ENCODE measurements around the gene HSPB7.

DNA sequence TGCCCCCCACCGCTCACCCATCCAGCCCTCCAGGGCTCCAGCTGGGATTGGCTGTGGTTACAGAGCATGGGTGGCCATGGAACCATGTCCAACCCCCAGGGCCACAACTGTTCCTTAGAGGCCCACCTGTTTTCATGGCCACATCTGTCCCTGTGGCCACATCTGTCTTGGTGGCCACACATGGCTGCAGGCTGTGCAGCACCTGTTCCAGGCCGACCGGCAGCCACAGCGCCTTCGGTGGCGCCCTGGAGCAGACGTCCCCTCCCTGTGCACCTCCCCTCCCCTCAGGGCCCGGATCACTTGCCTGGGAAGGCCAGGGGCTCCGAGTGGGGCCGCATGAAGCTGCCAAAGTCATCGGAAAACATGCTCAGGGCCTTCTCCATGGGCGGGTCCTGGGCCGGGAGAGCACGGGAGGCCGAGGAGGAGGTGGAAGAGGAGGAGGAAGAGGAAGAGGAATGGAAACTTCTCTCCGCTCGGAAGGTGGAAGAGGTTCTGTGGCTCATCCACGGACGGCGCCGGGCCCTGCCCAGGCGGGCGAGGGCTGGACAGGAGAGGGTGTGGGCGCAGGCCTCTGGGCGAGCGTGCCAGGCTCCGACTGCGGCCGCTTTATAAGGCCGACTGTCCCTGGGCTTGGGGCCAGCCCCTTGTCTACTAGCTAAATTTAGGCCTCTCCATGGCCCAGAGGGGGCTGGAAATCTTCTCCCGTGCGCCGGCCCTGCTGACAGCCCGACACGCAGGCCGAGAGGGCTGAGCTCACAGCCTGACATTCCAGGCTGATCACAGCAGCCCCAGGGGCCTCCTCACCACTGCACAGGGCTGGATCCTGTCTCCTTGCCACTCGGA is at the start of gene HSPB7:
- TF ChIP-seq POLR2A (IDR thresholded peaks at IDR 0.05), result no peak
- TF ChIP-seq CTCF (IDR thresholded peaks at IDR 0.05), result no peak
- TF ChIP-seq POLR2AphosphoS5 (IDR thresholded peaks at IDR 0.05), result no peak
